Measurements from ENCODE around the gene ALPP.

DNA sequence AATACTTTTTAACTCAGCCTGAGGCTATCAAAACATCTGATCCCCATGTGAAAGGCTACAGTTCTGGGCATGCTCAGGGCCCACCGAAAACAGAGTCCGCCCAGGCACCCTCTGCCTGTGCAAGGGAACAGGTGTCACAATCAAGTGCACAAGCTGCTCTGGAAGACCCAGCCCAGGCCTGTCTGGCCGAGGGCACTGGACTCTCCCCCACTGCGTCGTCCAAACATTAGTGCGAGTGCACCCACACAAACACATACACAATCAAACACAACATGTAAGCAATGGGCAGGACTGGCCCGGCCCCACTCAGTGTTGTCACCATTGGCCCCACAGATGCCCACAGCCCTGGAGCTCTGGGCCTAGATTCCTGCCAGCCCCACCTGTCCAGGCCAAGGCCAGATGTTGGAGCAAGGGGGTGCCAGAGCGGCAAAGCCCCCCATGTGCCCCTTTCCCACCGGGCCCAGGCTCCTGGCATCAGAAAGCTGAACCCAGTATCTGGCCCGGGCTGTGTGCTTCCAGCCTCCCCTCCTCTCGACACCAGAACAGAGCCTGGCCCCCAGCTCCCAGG, 27.5 kb downstream of the ALPP start:
- TF ChIP-seq, protein P1, sequence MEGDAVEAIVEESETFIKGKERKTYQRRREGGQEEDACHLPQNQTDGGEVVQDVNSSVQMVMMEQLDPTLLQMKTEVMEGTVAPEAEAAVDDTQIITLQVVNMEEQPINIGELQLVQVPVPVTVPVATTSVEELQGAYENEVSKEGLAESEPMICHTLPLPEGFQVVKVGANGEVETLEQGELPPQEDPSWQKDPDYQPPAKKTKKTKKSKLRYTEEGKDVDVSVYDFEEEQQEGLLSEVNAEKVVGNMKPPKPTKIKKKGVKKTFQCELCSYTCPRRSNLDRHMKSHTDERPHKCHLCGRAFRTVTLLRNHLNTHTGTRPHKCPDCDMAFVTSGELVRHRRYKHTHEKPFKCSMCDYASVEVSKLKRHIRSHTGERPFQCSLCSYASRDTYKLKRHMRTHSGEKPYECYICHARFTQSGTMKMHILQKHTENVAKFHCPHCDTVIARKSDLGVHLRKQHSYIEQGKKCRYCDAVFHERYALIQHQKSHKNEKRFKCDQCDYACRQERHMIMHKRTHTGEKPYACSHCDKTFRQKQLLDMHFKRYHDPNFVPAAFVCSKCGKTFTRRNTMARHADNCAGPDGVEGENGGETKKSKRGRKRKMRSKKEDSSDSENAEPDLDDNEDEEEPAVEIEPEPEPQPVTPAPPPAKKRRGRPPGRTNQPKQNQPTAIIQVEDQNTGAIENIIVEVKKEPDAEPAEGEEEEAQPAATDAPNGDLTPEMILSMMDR (conservative IDR thresholded peaks at IDR 0.05; ENCODE audit: low read depth, low read length): no peak
- TF ChIP-seq EZH2 (IDR thresholded peaks at IDR 0.05; ENCODE audit: low read length, unreplicated experiment): no peak
- TF ChIP-seq EZH2phosphoT487 (IDR thresholded peaks at IDR 0.05; ENCODE audit: borderline replicate concordance, low read length): no peak

All from PC-3 (cell line).